NCI-H460 (cell line): ENCODE results near the gene TIMM22. TPM values are rescaled to one million over a fixed set of nuclear protein-coding genes. Genes with fewer than 3 reads are reported as not detected.

Experiments
- DNase-seq: peaks from one replicate; pipeline ENCODE4 v3.0.0-alpha.2; 2016; ENCODE audit warnings: low read depth; ENCODE audit errors: extremely low read depth
- small RNA-seq, 2 experiments: library from RNA; depleted of rRNA; stranded (forward); fragments of <200 nt; gene quantifications; one replicate each; pipeline ENCODE3, GENCODE V24; 2014
- total RNA-seq: library from RNA; depleted of rRNA; stranded (reverse); fragments of >200 nt; shearing (Covaris generic); gene quantifications from 2 replicates; pipeline ENCODE4 v1.2.3, GENCODE V29; 2014; rRNA removed

Gene TIMM22
- total RNA-seq, 1 experiment from 2014 or later, result 18.5 TPM

GRCh38 chr17:1050996-1051925 is 54.3 kb downstream of the TIMM22 start:
- no peak for DNase-seq

Small RNA genes lying within 50 kb of the gene (small RNA-seq; reads per million reads assigned to genes)
- 0 reads per million in 2 experiments for gene MIR3183

Other genes with a start within 250 kb of the TIMM22 start
- gene GEMIN4, start 244.9 kb upstream of the TIMM22 start, total RNA-seq, result 19.9 and 26.3 TPM in 2 replicates
- gene GLOD4, start 214.8 kb upstream of the TIMM22 start, total RNA-seq, result 78.1 and 81.4 TPM in 2 replicates
- gene MRM3, start 214.8 kb upstream of the TIMM22 start, total RNA-seq, result 27.6 and 33.6 TPM in 2 replicates
- 12.3 and 13.7 TPM in 2 replicates for gene NXN, start 17.4 kb upstream of the TIMM22 start, total RNA-seq
- gene ABR, start 182.9 kb downstream of the TIMM22 start, total RNA-seq, result 14.4 and 19.0 TPM in 2 replicates